ENCODE results near the gene CCNY. TPM values are rescaled to one million over a fixed set of nuclear protein-coding genes. Genes with fewer than 3 reads are reported as not detected.

Gene CCNY
- total RNA-seq, 1 experiment from 2014 or later = 53.3 TPM

DNA sequence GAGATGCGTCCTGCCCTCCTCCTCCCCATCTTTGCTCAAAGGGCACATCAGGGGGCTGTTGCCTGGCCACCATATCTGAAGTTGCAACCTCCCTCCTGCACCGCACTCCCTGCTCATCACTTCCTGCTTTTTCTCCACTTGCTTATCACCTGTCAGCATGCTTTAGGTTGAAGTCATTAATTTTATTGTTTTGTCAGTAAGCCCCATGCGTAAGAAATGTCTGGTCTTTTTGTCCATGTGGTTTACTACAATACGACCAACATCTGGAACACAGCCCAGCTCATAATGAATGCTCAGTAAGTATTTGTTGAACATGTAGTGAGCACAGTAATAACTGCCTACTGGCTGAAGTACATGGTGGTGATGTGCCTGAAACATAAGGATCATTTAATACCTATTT is 197.3 kb downstream of the CCNY start:
- TF ChIP-seq ZNF121 (CRISPR knock-in tag; IDR thresholded peaks at IDR 0.05) = no peak
- TF ChIP-seq ETV6 (CRISPR knock-in tag; IDR thresholded peaks at IDR 0.05) = no peak
- no peak for TF ChIP-seq NR3C1 (CRISPR knock-in tag; conservative IDR thresholded peaks at IDR 0.05; ENCODE audit: low read depth)
- TF ChIP-seq, protein P1, sequence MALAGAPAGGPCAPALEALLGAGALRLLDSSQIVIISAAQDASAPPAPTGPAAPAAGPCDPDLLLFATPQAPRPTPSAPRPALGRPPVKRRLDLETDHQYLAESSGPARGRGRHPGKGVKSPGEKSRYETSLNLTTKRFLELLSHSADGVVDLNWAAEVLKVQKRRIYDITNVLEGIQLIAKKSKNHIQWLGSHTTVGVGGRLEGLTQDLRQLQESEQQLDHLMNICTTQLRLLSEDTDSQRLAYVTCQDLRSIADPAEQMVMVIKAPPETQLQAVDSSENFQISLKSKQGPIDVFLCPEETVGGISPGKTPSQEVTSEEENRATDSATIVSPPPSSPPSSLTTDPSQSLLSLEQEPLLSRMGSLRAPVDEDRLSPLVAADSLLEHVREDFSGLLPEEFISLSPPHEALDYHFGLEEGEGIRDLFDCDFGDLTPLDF (CRISPR knock-in tag; IDR thresholded peaks at IDR 0.05) = no peak
- TF ChIP-seq ZNF219 (CRISPR knock-in tag; IDR thresholded peaks at IDR 0.05; ENCODE audit: borderline replicate concordance) = no peak
- no peak for TF ChIP-seq GRHL2 (CRISPR knock-in tag; IDR thresholded peaks at IDR 0.05; ENCODE audit: insufficient replicate concordance, severe bottlenecking)
- TF ChIP-seq FOXK1 (CRISPR knock-in tag; IDR thresholded peaks at IDR 0.05) = no peak
- TF ChIP-seq ZNF416 (CRISPR knock-in tag; IDR thresholded peaks at IDR 0.05) = no peak
- TF ChIP-seq, protein P2, sequence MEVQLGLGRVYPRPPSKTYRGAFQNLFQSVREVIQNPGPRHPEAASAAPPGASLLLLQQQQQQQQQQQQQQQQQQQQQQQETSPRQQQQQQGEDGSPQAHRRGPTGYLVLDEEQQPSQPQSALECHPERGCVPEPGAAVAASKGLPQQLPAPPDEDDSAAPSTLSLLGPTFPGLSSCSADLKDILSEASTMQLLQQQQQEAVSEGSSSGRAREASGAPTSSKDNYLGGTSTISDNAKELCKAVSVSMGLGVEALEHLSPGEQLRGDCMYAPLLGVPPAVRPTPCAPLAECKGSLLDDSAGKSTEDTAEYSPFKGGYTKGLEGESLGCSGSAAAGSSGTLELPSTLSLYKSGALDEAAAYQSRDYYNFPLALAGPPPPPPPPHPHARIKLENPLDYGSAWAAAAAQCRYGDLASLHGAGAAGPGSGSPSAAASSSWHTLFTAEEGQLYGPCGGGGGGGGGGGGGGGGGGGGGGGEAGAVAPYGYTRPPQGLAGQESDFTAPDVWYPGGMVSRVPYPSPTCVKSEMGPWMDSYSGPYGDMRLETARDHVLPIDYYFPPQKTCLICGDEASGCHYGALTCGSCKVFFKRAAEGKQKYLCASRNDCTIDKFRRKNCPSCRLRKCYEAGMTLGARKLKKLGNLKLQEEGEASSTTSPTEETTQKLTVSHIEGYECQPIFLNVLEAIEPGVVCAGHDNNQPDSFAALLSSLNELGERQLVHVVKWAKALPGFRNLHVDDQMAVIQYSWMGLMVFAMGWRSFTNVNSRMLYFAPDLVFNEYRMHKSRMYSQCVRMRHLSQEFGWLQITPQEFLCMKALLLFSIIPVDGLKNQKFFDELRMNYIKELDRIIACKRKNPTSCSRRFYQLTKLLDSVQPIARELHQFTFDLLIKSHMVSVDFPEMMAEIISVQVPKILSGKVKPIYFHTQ (CRISPR knock-in tag; IDR thresholded peaks at IDR 0.05) = no peak
- no peak for TF ChIP-seq NFE2L1 (CRISPR knock-in tag; IDR thresholded peaks at IDR 0.05)
- TF ChIP-seq, protein P3, sequence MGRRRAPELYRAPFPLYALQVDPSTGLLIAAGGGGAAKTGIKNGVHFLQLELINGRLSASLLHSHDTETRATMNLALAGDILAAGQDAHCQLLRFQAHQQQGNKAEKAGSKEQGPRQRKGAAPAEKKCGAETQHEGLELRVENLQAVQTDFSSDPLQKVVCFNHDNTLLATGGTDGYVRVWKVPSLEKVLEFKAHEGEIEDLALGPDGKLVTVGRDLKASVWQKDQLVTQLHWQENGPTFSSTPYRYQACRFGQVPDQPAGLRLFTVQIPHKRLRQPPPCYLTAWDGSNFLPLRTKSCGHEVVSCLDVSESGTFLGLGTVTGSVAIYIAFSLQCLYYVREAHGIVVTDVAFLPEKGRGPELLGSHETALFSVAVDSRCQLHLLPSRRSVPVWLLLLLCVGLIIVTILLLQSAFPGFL (CRISPR knock-in tag; IDR thresholded peaks at IDR 0.05; ENCODE audit: borderline replicate concordance) = no peak
- TF ChIP-seq TP53 (CRISPR knock-in tag; IDR thresholded peaks at IDR 0.05) = no peak
- no peak for TF ChIP-seq NR1H2 (CRISPR knock-in tag; IDR thresholded peaks at IDR 0.05)
- TF ChIP-seq, protein P4, sequence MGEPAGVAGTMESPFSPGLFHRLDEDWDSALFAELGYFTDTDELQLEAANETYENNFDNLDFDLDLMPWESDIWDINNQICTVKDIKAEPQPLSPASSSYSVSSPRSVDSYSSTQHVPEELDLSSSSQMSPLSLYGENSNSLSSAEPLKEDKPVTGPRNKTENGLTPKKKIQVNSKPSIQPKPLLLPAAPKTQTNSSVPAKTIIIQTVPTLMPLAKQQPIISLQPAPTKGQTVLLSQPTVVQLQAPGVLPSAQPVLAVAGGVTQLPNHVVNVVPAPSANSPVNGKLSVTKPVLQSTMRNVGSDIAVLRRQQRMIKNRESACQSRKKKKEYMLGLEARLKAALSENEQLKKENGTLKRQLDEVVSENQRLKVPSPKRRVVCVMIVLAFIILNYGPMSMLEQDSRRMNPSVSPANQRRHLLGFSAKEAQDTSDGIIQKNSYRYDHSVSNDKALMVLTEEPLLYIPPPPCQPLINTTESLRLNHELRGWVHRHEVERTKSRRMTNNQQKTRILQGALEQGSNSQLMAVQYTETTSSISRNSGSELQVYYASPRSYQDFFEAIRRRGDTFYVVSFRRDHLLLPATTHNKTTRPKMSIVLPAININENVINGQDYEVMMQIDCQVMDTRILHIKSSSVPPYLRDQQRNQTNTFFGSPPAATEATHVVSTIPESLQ (CRISPR knock-in tag; IDR thresholded peaks at IDR 0.05) = no peak
- no peak for TF ChIP-seq HMGA2 (CRISPR knock-in tag; IDR thresholded peaks at IDR 0.05)
- TF ChIP-seq, protein P5, sequence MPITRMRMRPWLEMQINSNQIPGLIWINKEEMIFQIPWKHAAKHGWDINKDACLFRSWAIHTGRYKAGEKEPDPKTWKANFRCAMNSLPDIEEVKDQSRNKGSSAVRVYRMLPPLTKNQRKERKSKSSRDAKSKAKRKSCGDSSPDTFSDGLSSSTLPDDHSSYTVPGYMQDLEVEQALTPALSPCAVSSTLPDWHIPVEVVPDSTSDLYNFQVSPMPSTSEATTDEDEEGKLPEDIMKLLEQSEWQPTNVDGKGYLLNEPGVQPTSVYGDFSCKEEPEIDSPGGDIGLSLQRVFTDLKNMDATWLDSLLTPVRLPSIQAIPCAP (CRISPR knock-in tag; IDR thresholded peaks at IDR 0.05) = no peak
- TF ChIP-seq KAT7 (CRISPR knock-in tag; IDR thresholded peaks at IDR 0.05; ENCODE audit: borderline replicate concordance) = no peak
- TF ChIP-seq, protein P6, sequence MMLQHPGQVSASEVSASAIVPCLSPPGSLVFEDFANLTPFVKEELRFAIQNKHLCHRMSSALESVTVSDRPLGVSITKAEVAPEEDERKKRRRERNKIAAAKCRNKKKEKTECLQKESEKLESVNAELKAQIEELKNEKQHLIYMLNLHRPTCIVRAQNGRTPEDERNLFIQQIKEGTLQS (CRISPR knock-in tag; conservative IDR thresholded peaks at IDR 0.05) = no peak
- TF ChIP-seq, protein P7, sequence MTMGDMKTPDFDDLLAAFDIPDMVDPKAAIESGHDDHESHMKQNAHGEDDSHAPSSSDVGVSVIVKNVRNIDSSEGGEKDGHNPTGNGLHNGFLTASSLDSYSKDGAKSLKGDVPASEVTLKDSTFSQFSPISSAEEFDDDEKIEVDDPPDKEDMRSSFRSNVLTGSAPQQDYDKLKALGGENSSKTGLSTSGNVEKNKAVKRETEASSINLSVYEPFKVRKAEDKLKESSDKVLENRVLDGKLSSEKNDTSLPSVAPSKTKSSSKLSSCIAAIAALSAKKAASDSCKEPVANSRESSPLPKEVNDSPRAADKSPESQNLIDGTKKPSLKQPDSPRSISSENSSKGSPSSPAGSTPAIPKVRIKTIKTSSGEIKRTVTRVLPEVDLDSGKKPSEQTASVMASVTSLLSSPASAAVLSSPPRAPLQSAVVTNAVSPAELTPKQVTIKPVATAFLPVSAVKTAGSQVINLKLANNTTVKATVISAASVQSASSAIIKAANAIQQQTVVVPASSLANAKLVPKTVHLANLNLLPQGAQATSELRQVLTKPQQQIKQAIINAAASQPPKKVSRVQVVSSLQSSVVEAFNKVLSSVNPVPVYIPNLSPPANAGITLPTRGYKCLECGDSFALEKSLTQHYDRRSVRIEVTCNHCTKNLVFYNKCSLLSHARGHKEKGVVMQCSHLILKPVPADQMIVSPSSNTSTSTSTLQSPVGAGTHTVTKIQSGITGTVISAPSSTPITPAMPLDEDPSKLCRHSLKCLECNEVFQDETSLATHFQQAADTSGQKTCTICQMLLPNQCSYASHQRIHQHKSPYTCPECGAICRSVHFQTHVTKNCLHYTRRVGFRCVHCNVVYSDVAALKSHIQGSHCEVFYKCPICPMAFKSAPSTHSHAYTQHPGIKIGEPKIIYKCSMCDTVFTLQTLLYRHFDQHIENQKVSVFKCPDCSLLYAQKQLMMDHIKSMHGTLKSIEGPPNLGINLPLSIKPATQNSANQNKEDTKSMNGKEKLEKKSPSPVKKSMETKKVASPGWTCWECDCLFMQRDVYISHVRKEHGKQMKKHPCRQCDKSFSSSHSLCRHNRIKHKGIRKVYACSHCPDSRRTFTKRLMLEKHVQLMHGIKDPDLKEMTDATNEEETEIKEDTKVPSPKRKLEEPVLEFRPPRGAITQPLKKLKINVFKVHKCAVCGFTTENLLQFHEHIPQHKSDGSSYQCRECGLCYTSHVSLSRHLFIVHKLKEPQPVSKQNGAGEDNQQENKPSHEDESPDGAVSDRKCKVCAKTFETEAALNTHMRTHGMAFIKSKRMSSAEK (CRISPR knock-in tag; IDR thresholded peaks at IDR 0.05; ENCODE audit: borderline replicate concordance) = no peak
- peaks cover 6% of the 10 kb centered on the region for H3K4me1 Mint-ChIP-seq
- DNase-seq (ENCODE audit: low spot score) (no peak), ATAC-seq (no peak)
- no peak overlapping the region for H3K27ac Mint-ChIP-seq
- ChIA-PET CTCF (no interaction called here), POLR2A (no interaction called here)
- peaks cover 40% of the 10 kb centered on the region for H3K9me3 Mint-ChIP-seq
- peaks cover 74% of the 10 kb centered on the region for H3K36me3 Mint-ChIP-seq
- no peaks in the 10 kb centered on the region for H3K27me3 Mint-ChIP-seq (ENCODE audit: low read depth)
- H3K4me3 Mint-ChIP-seq = no peak overlapping the region

Data from WTC11 (cell line).